GM12864 (cell line): Measurements from ENCODE around the gene ZNF680.

ENCODE experiments used
- DNase-seq: peaks from one replicate; pipeline ENCODE4 v3.0.0-alpha.2; 2011; ENCODE audit warnings: low read depth
- H3K4me3 ChIP-seq: 2 replicates; pipeline ENCODE4 v1.5.1; 2011; ENCODE audit warnings: mild to moderate bottlenecking, low read depth, low read length, control low read depth
- TF ChIP-seq, protein P1 (sequence below): IDR thresholded peaks from 2 replicates; pipeline ENCODE4 v1.5.1; 2011; ENCODE audit warnings: low read depth, mild to moderate bottlenecking, moderate library complexity, low read length, control low read depth, inconsistent platforms; ENCODE audit errors: missing control alignments

ZNF680 gene

DNA sequence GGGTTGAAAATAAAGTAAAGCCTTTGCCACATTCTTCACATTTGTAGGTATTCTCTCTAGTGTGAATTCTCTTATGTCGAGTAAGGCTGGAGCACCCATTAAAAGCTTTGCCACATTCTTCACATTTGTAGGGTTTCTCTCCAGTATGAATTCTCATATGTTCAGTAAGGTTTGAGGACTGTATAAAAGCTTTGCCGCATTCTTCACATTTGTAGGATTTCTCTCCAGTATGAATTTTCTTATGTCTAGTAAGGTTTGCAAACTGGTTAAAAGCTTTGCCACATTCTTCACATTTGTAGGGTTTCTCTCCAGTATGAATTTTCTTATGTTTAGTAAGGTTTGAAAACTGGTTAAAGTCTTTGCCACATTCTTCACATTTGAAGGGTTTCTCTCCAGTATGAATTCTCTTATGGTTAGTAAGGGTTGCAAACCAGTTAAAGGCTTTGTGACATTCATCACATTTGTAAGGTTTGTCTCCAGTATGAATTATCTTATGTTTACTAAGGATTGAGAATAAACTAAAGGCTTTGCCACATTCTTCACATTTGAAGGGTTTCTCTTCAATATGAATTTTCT, 41.4 kb downstream of the ZNF680 start:
- no peak for DNase-seq
- TF ChIP-seq, protein P1, sequence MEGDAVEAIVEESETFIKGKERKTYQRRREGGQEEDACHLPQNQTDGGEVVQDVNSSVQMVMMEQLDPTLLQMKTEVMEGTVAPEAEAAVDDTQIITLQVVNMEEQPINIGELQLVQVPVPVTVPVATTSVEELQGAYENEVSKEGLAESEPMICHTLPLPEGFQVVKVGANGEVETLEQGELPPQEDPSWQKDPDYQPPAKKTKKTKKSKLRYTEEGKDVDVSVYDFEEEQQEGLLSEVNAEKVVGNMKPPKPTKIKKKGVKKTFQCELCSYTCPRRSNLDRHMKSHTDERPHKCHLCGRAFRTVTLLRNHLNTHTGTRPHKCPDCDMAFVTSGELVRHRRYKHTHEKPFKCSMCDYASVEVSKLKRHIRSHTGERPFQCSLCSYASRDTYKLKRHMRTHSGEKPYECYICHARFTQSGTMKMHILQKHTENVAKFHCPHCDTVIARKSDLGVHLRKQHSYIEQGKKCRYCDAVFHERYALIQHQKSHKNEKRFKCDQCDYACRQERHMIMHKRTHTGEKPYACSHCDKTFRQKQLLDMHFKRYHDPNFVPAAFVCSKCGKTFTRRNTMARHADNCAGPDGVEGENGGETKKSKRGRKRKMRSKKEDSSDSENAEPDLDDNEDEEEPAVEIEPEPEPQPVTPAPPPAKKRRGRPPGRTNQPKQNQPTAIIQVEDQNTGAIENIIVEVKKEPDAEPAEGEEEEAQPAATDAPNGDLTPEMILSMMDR = no peak
- H3K4me3 ChIP-seq = no peak overlapping the region

DNA sequence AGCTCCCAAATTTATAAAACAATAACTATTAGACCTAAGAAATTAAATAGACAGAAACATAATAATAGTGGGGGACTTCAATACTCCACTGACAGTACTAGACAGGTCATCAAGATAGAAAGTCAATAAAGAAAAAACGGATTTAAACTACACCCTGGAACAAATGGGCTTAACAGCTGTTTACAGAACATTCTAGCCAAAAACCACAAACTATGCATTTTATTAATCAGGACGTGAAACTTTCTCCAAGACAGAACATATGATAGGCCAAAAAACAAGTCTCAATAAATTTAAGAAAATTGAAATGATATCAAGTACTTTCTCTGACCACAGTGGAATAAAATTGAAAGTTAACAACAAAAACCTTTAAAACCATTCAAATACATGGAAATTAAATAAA, 46.4 kb downstream of the ZNF680 start:
- DNase-seq = no peak

DNA sequence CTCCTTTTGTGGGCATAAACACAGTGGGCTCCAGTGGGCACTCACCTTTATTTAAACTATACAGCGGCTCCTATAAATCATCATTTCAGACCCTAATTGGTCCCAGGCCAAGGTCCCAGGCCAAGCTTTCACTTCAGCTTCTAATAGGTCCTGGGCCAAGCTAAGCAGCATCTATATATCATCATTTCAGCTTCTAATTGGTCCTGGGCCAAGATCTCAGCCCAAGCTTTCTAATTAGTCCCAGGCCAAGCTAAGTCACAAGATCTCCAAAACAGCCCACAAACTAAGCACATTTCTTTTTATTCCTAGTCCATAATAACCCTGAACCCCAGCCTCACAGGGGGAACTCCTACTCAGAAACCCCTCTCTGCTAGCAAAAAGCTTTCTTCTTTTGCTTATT, 47.1 kb downstream of the ZNF680 start:
- TF ChIP-seq, protein P1 = no peak
- no peak for DNase-seq
- no peak overlapping the region for H3K4me3 ChIP-seq

More for the DNA sequence above, 46.4 kb downstream of the ZNF680 start:
- H3K4me3 ChIP-seq = no peak overlapping the region
- TF ChIP-seq, protein P1 = no peak

DNA sequence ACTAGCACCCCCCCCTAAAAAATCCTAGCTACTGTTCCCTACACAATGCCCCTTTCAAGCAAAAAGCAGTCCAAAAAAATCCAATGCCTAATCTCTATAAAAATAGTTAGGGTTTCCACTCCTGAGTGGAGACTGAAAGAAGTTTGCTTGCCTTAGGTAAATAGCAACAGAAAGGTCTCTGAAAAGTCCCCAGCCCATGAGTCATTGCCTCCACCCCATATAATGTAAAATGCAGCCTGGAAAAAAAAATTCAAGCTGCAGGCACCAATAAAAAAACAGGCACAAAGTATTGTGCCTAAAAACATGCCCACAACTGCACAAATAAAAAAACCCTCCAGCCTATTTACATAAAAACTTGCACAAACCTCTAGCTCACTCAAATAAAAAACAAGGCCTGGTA, 47.5 kb downstream of the ZNF680 start:
- TF ChIP-seq, protein P1 = no peak
- H3K4me3 ChIP-seq = no peak overlapping the region
- no peak for DNase-seq

DNA sequence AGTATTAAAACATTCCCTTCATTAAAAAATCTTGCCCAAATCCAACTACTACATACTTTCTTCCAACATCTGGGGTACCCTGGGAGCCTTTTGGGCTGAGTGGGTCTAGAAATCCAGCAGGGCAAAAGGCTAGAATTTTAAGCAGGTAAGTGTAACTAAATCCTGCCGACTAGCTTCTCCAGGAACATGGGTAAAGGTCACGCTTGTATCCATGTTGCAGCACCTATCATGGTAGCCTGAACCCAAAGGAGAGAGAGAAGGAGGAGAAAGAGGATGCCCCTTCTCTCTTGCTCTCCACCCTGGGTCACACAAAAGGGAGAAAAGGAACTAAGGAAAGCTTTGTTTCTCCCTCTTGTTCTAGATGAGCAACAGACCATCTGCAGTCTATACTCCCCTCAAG, 53.3 kb downstream of the ZNF680 start:
- H3K4me3 ChIP-seq = no peak overlapping the region
- TF ChIP-seq, protein P1 = no peak
- DNase-seq = no peak

DNA sequence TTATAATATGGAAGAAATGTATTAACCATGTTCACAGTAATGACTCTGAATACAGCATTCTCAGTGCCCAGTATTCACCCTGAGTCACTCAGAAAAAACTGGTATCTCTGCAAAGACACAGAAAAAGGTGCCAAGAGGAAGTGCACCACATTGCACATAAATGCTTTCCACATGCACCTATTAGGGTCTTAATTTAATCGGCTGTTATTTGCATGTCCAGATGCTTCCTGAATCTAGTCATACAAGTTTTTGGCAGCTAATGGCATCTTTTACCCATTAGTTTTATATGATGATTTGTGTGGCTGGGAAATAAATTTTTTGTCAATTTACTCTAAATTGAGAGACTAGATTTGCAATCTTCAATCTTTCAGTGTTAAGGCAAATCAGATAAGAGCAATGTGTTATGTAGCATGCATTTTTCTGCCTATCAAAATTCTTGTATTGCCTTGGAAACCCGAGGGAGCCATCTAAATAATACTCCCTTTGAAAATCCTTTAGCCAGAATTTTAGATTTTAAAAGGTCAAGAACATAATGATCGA, 58.2 kb downstream of the ZNF680 start:
- DNase-seq = no peak
- H3K4me3 ChIP-seq = no peak overlapping the region
- TF ChIP-seq, protein P1 = no peak

DNA sequence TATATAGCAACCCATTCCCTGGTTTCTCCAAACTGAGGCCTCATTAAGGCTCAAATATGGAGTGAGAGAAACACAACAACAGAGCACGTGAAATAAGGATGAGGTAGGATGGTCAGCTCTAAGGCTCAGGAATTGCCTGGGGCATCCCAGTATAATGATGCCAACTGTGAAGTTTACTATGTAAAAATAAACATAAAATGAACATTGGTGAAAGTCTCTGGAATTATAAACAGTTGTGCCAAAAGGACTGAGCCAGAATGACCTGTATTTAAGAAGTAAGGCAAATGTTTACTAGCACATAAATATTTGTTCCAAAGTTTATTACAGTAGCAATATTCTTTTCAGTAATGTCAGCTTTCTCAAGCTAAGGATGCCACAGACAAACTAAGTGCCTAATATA, 64.6 kb downstream of the ZNF680 start:
- TF ChIP-seq, protein P1 = no peak
- no peak overlapping the region for H3K4me3 ChIP-seq
- no peak for DNase-seq
